ENCODE measurements around the gene HLA-A.

- TF ChIP-seq CTCF (IDR thresholded peaks at IDR 0.05), result no peak
- TF ChIP-seq POLR2A (IDR thresholded peaks at IDR 0.05), result no peak
These were observed 41.9 kb downstream of the HLA-A start for GRCh38 chr6:29984232-29984631.
